BLaER1 (cell line): ENCODE measurements around the gene CTDSPL.
A peak's percentile ranks its signal among the peaks of the same experiment; 100 is the strongest.

ENCODE experiments used
- H3K27ac ChIP-seq: shearing (Covaris generic); formaldehyde crosslinking; 2 replicates; pipeline ENCODE4 v1.8.1; 2022
- H3K27me3 ChIP-seq: shearing (Covaris generic); formaldehyde crosslinking; 2 replicates; pipeline ENCODE4 v1.8.1; 2022
- H3K36me3 ChIP-seq: shearing (Covaris generic); formaldehyde crosslinking; 2 replicates; pipeline ENCODE4 v1.8.1; 2022
- H3K4me1 ChIP-seq: shearing (Covaris generic); formaldehyde crosslinking; 2 replicates; pipeline ENCODE4 v1.8.1; 2022
- H3K4me2 ChIP-seq: shearing (Covaris generic); formaldehyde crosslinking; 2 replicates; pipeline ENCODE4 v1.8.1; 2022
- H3K4me3 ChIP-seq: shearing (Covaris generic); formaldehyde crosslinking; 2 replicates; pipeline ENCODE4 v1.8.1; 2022
- H3K9ac ChIP-seq: shearing (Covaris generic); formaldehyde crosslinking; 2 replicates; pipeline ENCODE4 v1.8.1; 2022
- H3K9me3 ChIP-seq: shearing (Covaris generic); formaldehyde crosslinking; 2 replicates; pipeline ENCODE4 v1.8.1; 2022
- H4K20me1 ChIP-seq: shearing (Covaris generic); formaldehyde crosslinking; 2 replicates; pipeline ENCODE4 v1.8.1; 2022
- Cebpa-rat ChIP-seq: shearing (Covaris generic); IDR thresholded peaks from 2 replicates; pipeline ENCODE4 v1.8.1; 2022

CTDSPL gene

DNA sequence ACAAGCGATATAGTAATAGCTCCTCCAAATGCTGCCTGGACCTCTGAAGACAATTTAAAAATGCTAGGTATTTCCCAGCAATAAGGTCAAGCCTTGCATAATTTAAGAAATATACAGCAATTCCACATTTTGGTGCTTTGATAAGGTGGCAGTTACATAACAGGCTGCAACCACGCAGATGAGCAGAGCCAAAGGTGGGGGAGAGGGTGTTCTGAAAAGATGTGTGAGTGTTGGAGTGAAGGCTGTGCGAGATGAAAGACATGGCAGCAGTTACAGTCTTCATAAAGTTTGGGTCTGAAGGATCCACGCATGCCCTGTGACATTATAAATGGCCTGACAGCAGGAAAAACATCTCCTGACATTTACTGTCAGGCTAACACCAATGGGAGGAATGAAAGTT lies 26.1 kb downstream of the CTDSPL start:
- peaks cover 16% of the 10 kb centered on the region for H3K4me1 ChIP-seq
- no peak overlapping the region for H3K27ac ChIP-seq
- no peaks in the 10 kb centered on the region for H4K20me1 ChIP-seq
- no peak overlapping the region for H3K9ac ChIP-seq
- H3K36me3 ChIP-seq = no peaks in the 10 kb centered on the region
- no peaks in the 10 kb centered on the region for H3K9me3 ChIP-seq
- no peak overlapping the region for H3K4me2 ChIP-seq
- H3K4me3 ChIP-seq = no peak overlapping the region
- no peaks in the 10 kb centered on the region for H3K27me3 ChIP-seq
- TF ChIP-seq Cebpa-rat = no peak

DNA sequence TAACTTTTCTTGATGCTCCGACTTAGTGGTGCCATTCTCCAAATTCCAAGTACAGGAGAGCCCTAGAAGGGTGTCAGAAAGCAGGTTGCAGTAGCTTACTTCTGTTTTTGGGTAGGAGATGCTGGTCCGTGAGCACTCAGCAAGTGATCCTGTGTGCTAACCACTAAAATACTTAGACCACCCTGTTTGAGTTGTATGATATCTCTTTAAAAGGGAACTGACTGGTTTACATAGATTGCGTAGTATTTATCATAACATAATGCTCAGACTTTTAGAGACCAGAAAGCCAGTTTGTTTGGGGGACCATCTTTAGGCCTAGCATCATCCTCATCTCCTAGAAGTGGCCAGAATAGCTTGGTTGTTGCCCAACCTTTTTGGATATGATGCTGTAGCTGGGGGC lies 26.7 kb downstream of the CTDSPL start:
- no peaks in the 10 kb centered on the region for H3K9me3 ChIP-seq
- no peak overlapping the region for H3K4me2 ChIP-seq
- no peak overlapping the region for H3K9ac ChIP-seq
- no peak for TF ChIP-seq Cebpa-rat
- peaks cover 20% of the 10 kb centered on the region for H3K4me1 ChIP-seq
- H3K36me3 ChIP-seq = no peaks in the 10 kb centered on the region
- H4K20me1 ChIP-seq = no peaks in the 10 kb centered on the region
- H3K4me3 ChIP-seq = no peak overlapping the region
- H3K27ac ChIP-seq = no peak overlapping the region
- no peaks in the 10 kb centered on the region for H3K27me3 ChIP-seq

GRCh38 chr3:37890522-37890921 lies 28.8 kb downstream of the CTDSPL start:
- Histone ChIP-seq H3K4me3 (no peak overlapping the region), H3K9ac (no peak overlapping the region), H3K4me1 (peaks cover 20% of the 10 kb centered on the region), H3K27ac (no peak overlapping the region), H3K4me2 (peak overlapping the region; percentile 12; the same call in 1 of the 2 replicates), H3K36me3 (no peaks in the 10 kb centered on the region), H4K20me1 (no peaks in the 10 kb centered on the region), H3K9me3 (no peaks in the 10 kb centered on the region), H3K27me3 (no peaks in the 10 kb centered on the region)
- no peak for TF ChIP-seq Cebpa-rat

GRCh38 chr3:37891227-37891626 lies 29.5 kb downstream of the CTDSPL start:
- H3K4me2 ChIP-seq = no peak overlapping the region
- no peaks in the 10 kb centered on the region for H3K27me3 ChIP-seq
- H3K9ac ChIP-seq = no peak overlapping the region
- H3K4me3 ChIP-seq = no peak overlapping the region
- peaks cover 20% of the 10 kb centered on the region for H3K4me1 ChIP-seq
- H3K27ac ChIP-seq = no peak overlapping the region
- no peaks in the 10 kb centered on the region for H3K9me3 ChIP-seq
- no peak for TF ChIP-seq Cebpa-rat
- no peaks in the 10 kb centered on the region for H4K20me1 ChIP-seq
- H3K36me3 ChIP-seq = no peaks in the 10 kb centered on the region

DNA sequence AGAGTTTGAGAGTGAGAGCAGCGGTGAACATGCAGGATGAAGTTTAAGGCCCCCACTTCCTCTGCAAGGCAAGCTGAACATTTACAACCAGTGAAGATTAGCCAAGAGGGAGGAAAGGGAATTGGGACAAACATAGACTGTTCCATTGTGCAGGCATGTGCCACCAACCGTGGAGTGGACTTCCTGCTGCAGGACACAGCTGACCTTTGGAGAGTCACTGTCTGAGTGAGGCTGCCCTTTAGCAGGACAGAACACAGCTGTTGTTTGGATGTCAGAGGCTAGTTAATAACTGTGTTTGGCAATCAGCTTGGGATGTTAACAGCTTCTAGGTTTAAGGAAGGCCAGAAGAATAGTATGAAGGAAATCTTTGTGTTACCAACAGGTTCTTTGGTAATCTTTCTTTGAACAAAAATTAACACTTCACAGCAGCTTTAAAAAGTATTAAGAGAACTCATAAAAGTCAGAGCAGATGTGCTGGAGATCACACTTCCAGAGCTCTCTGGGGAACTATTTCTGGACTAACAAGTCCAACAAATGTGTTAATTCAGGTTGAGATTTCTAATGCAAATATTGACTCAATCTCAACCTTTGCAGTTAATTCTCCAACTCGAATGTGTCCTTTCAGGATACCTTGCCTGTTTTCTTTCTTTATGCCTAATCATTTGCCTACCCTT lies 31.4 kb downstream of the CTDSPL start:
- Histone ChIP-seq H3K27ac (no peak overlapping the region), H3K4me3 (no peak overlapping the region), H3K9ac (no peak overlapping the region), H3K27me3 (no peaks in the 10 kb centered on the region), H3K4me1 (peaks cover 20% of the 10 kb centered on the region), H3K36me3 (no peaks in the 10 kb centered on the region), H3K4me2 (peak overlapping the region; percentile 27), H4K20me1 (no peaks in the 10 kb centered on the region), H3K9me3 (no peaks in the 10 kb centered on the region)
- no peak for TF ChIP-seq Cebpa-rat

DNA sequence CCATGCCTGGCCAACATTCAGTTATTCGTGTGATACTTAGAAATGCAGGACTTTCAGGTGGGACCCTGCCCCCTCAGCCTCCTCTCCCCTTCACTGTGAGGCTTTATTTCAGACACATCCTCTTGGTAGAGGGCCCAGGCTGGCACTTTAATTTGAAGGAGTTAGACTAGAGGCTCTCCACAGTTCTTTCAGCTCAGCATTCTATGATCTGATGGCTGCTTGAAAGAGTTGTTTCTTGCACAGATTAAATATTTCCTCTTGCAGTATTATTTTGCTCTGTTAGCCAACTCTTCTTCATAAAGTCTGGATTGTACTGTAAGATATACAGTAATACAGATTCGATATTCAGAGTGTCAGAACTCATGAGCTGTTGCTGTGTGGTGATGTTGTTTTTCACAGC lies 35.1 kb downstream of the CTDSPL start:
- Histone ChIP-seq H3K4me2 (no peak overlapping the region), H3K9me3 (no peaks in the 10 kb centered on the region), H3K4me1 (peaks cover 9% of the 10 kb centered on the region), H3K36me3 (no peaks in the 10 kb centered on the region), H3K27me3 (no peaks in the 10 kb centered on the region), H3K4me3 (no peak overlapping the region), H3K9ac (no peak overlapping the region), H4K20me1 (no peaks in the 10 kb centered on the region), H3K27ac (no peak overlapping the region)
- TF ChIP-seq Cebpa-rat = no peak

GRCh38 chr3:37897763-37898162 lies 36.1 kb downstream of the CTDSPL start:
- Histone ChIP-seq H3K4me2 (no peak overlapping the region), H3K27ac (no peak overlapping the region)

DNA sequence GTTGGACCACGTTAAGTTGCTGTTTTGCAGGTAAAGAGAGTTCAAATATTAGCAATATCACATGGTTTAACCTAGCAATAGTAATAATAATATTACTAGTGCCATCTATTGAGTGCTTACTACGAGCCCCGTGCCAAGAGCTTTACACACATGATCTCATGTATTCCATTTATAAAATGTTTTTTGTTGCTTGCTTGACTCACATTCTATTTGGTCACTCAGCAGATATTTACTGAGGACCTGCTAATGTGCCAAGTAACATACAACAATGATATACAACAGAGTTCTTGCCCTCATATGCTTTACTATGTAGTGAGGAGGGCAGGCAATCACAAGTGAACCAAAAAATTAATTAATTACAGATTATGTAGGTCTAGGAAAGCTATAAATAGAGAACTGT lies 36.7 kb downstream of the CTDSPL start:
- H3K27me3 ChIP-seq = no peaks in the 10 kb centered on the region
- no peak for TF ChIP-seq Cebpa-rat
- no peaks in the 10 kb centered on the region for H3K36me3 ChIP-seq
- H3K27ac ChIP-seq = no peak overlapping the region
- H3K4me1 ChIP-seq = no peaks in the 10 kb centered on the region
- H4K20me1 ChIP-seq = no peaks in the 10 kb centered on the region
- no peak overlapping the region for H3K9ac ChIP-seq
- H3K4me2 ChIP-seq = no peak overlapping the region
- no peak overlapping the region for H3K4me3 ChIP-seq
- H3K9me3 ChIP-seq = no peaks in the 10 kb centered on the region

More at GRCh38 chr3:37897763-37898162, 36.1 kb downstream of the CTDSPL start:
- no peaks in the 10 kb centered on the region for H3K27me3 ChIP-seq
- no peak overlapping the region for H3K4me3 ChIP-seq
- no peaks in the 10 kb centered on the region for H3K9me3 ChIP-seq
- H3K4me1 ChIP-seq = peaks cover 5% of the 10 kb centered on the region
- H3K36me3 ChIP-seq = no peaks in the 10 kb centered on the region
- H4K20me1 ChIP-seq = no peaks in the 10 kb centered on the region
- H3K9ac ChIP-seq = no peak overlapping the region
- no peak for TF ChIP-seq Cebpa-rat

DNA sequence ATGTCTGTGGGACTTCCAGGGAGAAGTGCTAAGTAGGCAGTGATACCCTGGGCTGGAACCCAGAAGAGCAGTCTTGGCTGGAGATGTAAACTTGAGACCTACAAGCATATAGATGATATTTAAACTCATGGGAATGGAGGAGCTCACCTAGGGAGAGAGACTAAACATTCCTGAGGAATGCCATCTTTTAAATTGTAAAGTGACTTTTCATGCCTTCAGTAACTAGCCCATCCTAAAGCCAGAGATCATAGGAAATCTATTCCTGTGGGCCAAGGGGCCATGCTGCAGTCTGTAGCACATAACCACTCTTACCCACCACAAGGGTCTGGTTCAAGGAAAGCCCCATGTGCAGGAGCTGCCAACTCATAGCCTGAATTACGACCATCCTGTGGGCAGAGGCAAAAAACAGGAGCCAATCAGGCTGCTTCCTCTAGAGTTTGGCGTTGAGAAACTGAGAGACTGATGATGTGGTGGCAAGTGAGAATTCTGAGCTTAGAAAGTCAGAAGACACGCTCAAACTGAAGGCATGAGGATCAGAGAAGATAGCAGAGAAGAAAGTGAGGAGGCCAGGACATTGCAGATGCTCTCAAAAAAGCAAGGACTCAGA lies 37.5 kb downstream of the CTDSPL start:
- Histone ChIP-seq H3K36me3 (no peaks in the 10 kb centered on the region), H3K27ac (no peak overlapping the region), H4K20me1 (no peaks in the 10 kb centered on the region), H3K4me2 (no peak overlapping the region), H3K4me1 (no peaks in the 10 kb centered on the region), H3K9me3 (no peaks in the 10 kb centered on the region), H3K27me3 (no peaks in the 10 kb centered on the region), H3K9ac (no peak overlapping the region), H3K4me3 (no peak overlapping the region)
- no peak for TF ChIP-seq Cebpa-rat

- Histone ChIP-seq H4K20me1 (no peaks in the 10 kb centered on the region), H3K4me1 (no peaks in the 10 kb centered on the region), H3K4me3 (no peak overlapping the region), H3K27ac (no peak overlapping the region), H3K27me3 (no peaks in the 10 kb centered on the region), H3K36me3 (no peaks in the 10 kb centered on the region), H3K9me3 (no peaks in the 10 kb centered on the region), H3K4me2 (no peak overlapping the region), H3K9ac (no peak overlapping the region)
- TF ChIP-seq Cebpa-rat = no peak
Measured at GRCh38 chr3:37899711-37900306, 38.1 kb downstream of the CTDSPL start.
